KBM-7 (cell line): ENCODE results near the gene NOXA1.

ENCODE experiments used
- DNase-seq: peaks from one replicate; pipeline ENCODE4 v3.0.0-alpha.2; 2015
- in situ Hi-C: fragments of 300-500 bp; cut with MboI; formaldehyde crosslinking; loops from 2 replicates; pipeline ENCODE4 v1.14.3; 2020; ENCODE audit warnings: low sequenced_read_pairs, low pct_unique_long_range_greater_than_20kb, mixed read lengths

Gene NOXA1

GRCh38 chr9:137476856-137477255 lies 53.7 kb downstream of the NOXA1 start:
- no peak for DNase-seq
- in situ Hi-C loops = no loop called here

GRCh38 chr9:137477778-137478612 lies 54.8 kb downstream of the NOXA1 start:
- in situ Hi-C loops = no loop called here
- DNase-seq = no peak

GRCh38 chr9:137478613-137478961 lies 55.4 kb downstream of the NOXA1 start:
- no peak for DNase-seq
- in situ Hi-C loops = no loop called here

GRCh38 chr9:137478962-137479861 lies 56.0 kb downstream of the NOXA1 start:
- in situ Hi-C loops = no loop called here
- no peak for DNase-seq

- in situ Hi-C loops = no loop called here
- DNase-seq = no peak
Measured at GRCh38 chr9:137479892-137480685, 56.9 kb downstream of the NOXA1 start.

GRCh38 chr9:137480686-137481683 lies 57.8 kb downstream of the NOXA1 start:
- in situ Hi-C loops = no loop called here
- DNase-seq = no peak

GRCh38 chr9:137482094-137482781 lies 59.0 kb downstream of the NOXA1 start:
- peak; percentile 78 for DNase-seq

More at GRCh38 chr9:137482094-137482781, 59.0 kb downstream of the NOXA1 start:
- in situ Hi-C loops = no loop called here
